Mesenchymal stem cell (in vitro differentiated cells and primary cell): ENCODE data around the gene CAPN11.
"Not testable (repeated sequence)": the region's sequence is repeated elsewhere in the genome, so short reads cannot be mapped to it uniquely, and the experiment has no call there.

Source experiments
- DNase-seq: peaks from one replicate; pipeline ENCODE4 v3.0.0-alpha.2; 2013
- H2AFZ ChIP-seq: one replicate; pipeline ENCODE4 v1.6.1; 2013; ENCODE audit warnings: low read depth, mild to moderate bottlenecking, control low read depth, inconsistent platforms, low read length, moderate library complexity
- H2AK5ac ChIP-seq: 2 replicates; pipeline ENCODE4 v1.6.1; 2013; ENCODE audit warnings: low read length, moderate library complexity, mild to moderate bottlenecking, inconsistent platforms; ENCODE audit not compliant: severe bottlenecking
- H2BK120ac ChIP-seq: one replicate; pipeline ENCODE4 v1.6.1; 2013; ENCODE audit warnings: low read depth, mild to moderate bottlenecking, inconsistent platforms, low read length, moderate library complexity
- H2BK12ac ChIP-seq, 2 experiments: one replicate each; pipeline ENCODE4 v1.6.1; 2013; ENCODE audit warnings: inconsistent platforms in 2 of 2, low read length in 2 of 2, mild to moderate bottlenecking in 2 of 2, moderate library complexity in 2 of 2, control low read depth in 1 of 2
- H2BK15ac ChIP-seq: one replicate; pipeline ENCODE4 v1.6.1; 2013; ENCODE audit warnings: mild to moderate bottlenecking, low read depth, inconsistent platforms; ENCODE audit not compliant: poor library complexity, severe bottlenecking
- H2BK5ac ChIP-seq: 2 replicates; pipeline ENCODE4 v1.6.1; 2013; ENCODE audit warnings: low read depth, mild to moderate bottlenecking, low read length, control low read depth, inconsistent platforms; ENCODE audit not compliant: poor library complexity, severe bottlenecking
- H3K14ac ChIP-seq, 2 experiments: one replicate each; pipeline ENCODE4 v1.6.1; 2013; ENCODE audit warnings: inconsistent platforms in 2 of 2, low read length in 2 of 2, control low read depth in 1 of 2, mild to moderate bottlenecking in 1 of 2, moderate library complexity in 1 of 2
- H3K18ac ChIP-seq, 2 experiments: one replicate each; pipeline ENCODE4 v1.6.1; 2013; ENCODE audit warnings: inconsistent platforms in 2 of 2, low read length in 2 of 2, control low read depth in 1 of 2, low read depth in 1 of 2, mild to moderate bottlenecking in 1 of 2
- H3K23ac ChIP-seq, 2 experiments: one replicate each; pipeline ENCODE4 v1.6.1; 2013; ENCODE audit warnings: inconsistent platforms in 2 of 2, low read length in 2 of 2, mild to moderate bottlenecking in 2 of 2, moderate library complexity in 2 of 2, control low read depth in 1 of 2
- H3K27ac ChIP-seq: 2 replicates; pipeline ENCODE4 v1.5.1; 2013; ENCODE audit warnings: mild to moderate bottlenecking, moderate library complexity, low read length, control low read depth, inconsistent platforms; ENCODE audit not compliant: poor library complexity, severe bottlenecking
- H3K27me3 ChIP-seq, 2 experiments: 2 replicates each; pipeline versions ENCODE4 v1.6.1 to v1.7.0; 2013; ENCODE audit warnings: low read length in 2 of 2, mild to moderate bottlenecking in 2 of 2, moderate library complexity in 2 of 2, control low read depth in 1 of 2, inconsistent platforms in 1 of 2; ENCODE audit not compliant: control insufficient read depth in 1 of 2, insufficient read depth in 1 of 2
- H3K36me3 ChIP-seq, 2 experiments: 2 replicates each; pipeline versions ENCODE4 v1.6.1 to v1.7.0; 2013; ENCODE audit warnings: low read length in 2 of 2, control low read depth in 1 of 2, inconsistent platforms in 1 of 2, low read depth in 1 of 2, mild to moderate bottlenecking in 1 of 2; ENCODE audit not compliant: insufficient read depth in 2 of 2, control insufficient read depth in 1 of 2
- H3K4ac ChIP-seq, 2 experiments: one replicate each; pipeline ENCODE4 v1.6.1; 2013; ENCODE audit warnings: inconsistent platforms in 2 of 2, low read length in 2 of 2, mild to moderate bottlenecking in 2 of 2, moderate library complexity in 2 of 2, control low read depth in 1 of 2, low read depth in 1 of 2
- H3K4me1 ChIP-seq: 2 replicates; pipeline ENCODE4 v1.6.1; 2013; ENCODE audit warnings: low read depth, low read length, control low read depth; ENCODE audit not compliant: control insufficient read depth, insufficient read depth
- H3K4me2 ChIP-seq: 2 replicates; pipeline ENCODE4 v1.6.1; 2013; ENCODE audit warnings: low read length, mild to moderate bottlenecking, inconsistent platforms; ENCODE audit not compliant: poor library complexity, severe bottlenecking
- H3K4me3 ChIP-seq, 2 experiments: 2 replicates each; pipeline versions ENCODE4 v1.5.1 to v1.7.0; 2013; ENCODE audit warnings: low read length in 2 of 2, mild to moderate bottlenecking in 2 of 2, control low read depth in 1 of 2, low read depth in 1 of 2; ENCODE audit not compliant: insufficient read depth in 1 of 2
- H3K79me1 ChIP-seq: replicated peaks from 2 replicates; pipeline ENCODE4 v1.6.1; 2013; ENCODE audit warnings: mild to moderate bottlenecking, control low read depth, low read length, inconsistent platforms; ENCODE audit not compliant: poor library complexity, severe bottlenecking
- H3K9ac ChIP-seq: 2 replicates; pipeline ENCODE4 v1.7.0; 2013; ENCODE audit warnings: mild to moderate bottlenecking, low read length, moderate library complexity
- H3K9me3 ChIP-seq: 2 replicates; pipeline ENCODE4 v1.7.0; 2013; ENCODE audit warnings: mild to moderate bottlenecking, low read length; ENCODE audit not compliant: control insufficient read depth
- H4K8ac ChIP-seq: one replicate; pipeline ENCODE4 v1.6.1; 2013; ENCODE audit warnings: inconsistent platforms, mild to moderate bottlenecking, low read length, moderate library complexity
- H4K91ac ChIP-seq: one replicate; pipeline ENCODE4 v1.6.1; 2013; ENCODE audit warnings: mild to moderate bottlenecking, low read length, inconsistent platforms
- WGBS: methylation state at CpG from one replicate; pipeline ENCODE4 v1.1.7; 2013; ENCODE audit warnings: mixed read lengths; 5-methylcytosine and 5-hydroxymethylcytosine counted together

The CAPN11 gene

GRCh38 chr6:44144536-44144935, 14.1 kb upstream of the CAPN11 start:
- WGBS: 50% methylated on average over 3 of the region's 3 CpGs
- H2BK15ac ChIP-seq, H3K4ac ChIP-seq, H3K18ac ChIP-seq, H3K27me3 ChIP-seq, H2AK5ac ChIP-seq, H3K9me3 ChIP-seq, H3K9ac ChIP-seq, H3K4me3 ChIP-seq, H2BK120ac ChIP-seq, H4K8ac ChIP-seq, H3K14ac ChIP-seq, H2BK12ac ChIP-seq, H4K91ac ChIP-seq, H3K27ac ChIP-seq, H3K23ac ChIP-seq, H3K4me1 ChIP-seq, H2BK5ac ChIP-seq, H3K4me2 ChIP-seq, DNase-seq, H2AFZ ChIP-seq: not testable (repeated sequence)
- peaks cover 78 to 88% of the 10 kb centered on the region in 2 experiments for H3K36me3 ChIP-seq
- peaks cover 19% of the 10 kb centered on the region for H3K79me1 ChIP-seq

GRCh38 chr6:44145839-44146238, 12.8 kb upstream of the CAPN11 start:
- Histone ChIP-seq H2BK15ac (no peak overlapping the region), H3K79me1 (peaks cover 13% of the 10 kb centered on the region), H2BK12ac (no peak overlapping the region), H3K4me3 (no peak overlapping the region), H3K27ac (no peak overlapping the region), H4K8ac (no peak overlapping the region), H3K4me2 (no peak overlapping the region), H2BK120ac (no peak overlapping the region), H3K4me1 (no peaks in the 10 kb centered on the region), H3K36me3 (peaks cover 77 to 85% of the 10 kb centered on the region in 2 experiments), H3K23ac (no peak overlapping the region), H3K27me3 (no peaks in the 10 kb centered on the region), H3K4ac (no peak overlapping the region), H2AFZ (no peak overlapping the region), H3K9me3 (no peaks in the 10 kb centered on the region), H2AK5ac (no peak overlapping the region), H3K9ac (no peak overlapping the region), H2BK5ac (no peak overlapping the region), H4K91ac (no peak overlapping the region), H3K14ac (no peak overlapping the region), H3K18ac (no peak overlapping the region)
- no peak for DNase-seq

- Histone ChIP-seq H4K91ac (no peak overlapping the region), H3K14ac (no peak overlapping the region), H3K9me3 (no peaks in the 10 kb centered on the region), H3K4me1 (no peaks in the 10 kb centered on the region), H3K27me3 (no peaks in the 10 kb centered on the region), H3K27ac (no peak overlapping the region), H2BK12ac (no peak overlapping the region), H2AK5ac (no peak overlapping the region), H2BK120ac (no peak overlapping the region), H3K4ac (no peak overlapping the region), H4K8ac (no peak overlapping the region), H3K9ac (no peak overlapping the region), H2BK5ac (no peak overlapping the region), H3K79me1 (peaks cover 9% of the 10 kb centered on the region), H2BK15ac (no peak overlapping the region), H3K4me2 (no peak overlapping the region), H2AFZ (no peak overlapping the region), H3K23ac (no peak overlapping the region), H3K4me3 (no peak overlapping the region), H3K18ac (no peak overlapping the region), H3K36me3 (peaks cover 74 to 76% of the 10 kb centered on the region in 2 experiments)
- WGBS: 93% methylated on average over 10 of the region's 10 CpGs
- no peak for DNase-seq
Measured at GRCh38 chr6:44146685-44147084, 11.9 kb upstream of the CAPN11 start.

GRCh38 chr6:44147256-44147655, 11.4 kb upstream of the CAPN11 start:
- Histone ChIP-seq H3K9ac (no peak overlapping the region), H3K4me3 (no peak overlapping the region), H3K27me3 (no peaks in the 10 kb centered on the region), H2BK15ac (no peak overlapping the region), H2AFZ (no peak overlapping the region), H3K4me1 (no peaks in the 10 kb centered on the region), H3K23ac (no peak overlapping the region), H2AK5ac (no peak overlapping the region), H2BK12ac (no peak overlapping the region), H3K27ac (no peak overlapping the region), H3K4me2 (no peak overlapping the region), H3K79me1 (peaks cover 9% of the 10 kb centered on the region), H3K18ac (no peak overlapping the region), H4K8ac (no peak overlapping the region), H2BK5ac (no peak overlapping the region), H2BK120ac (no peak overlapping the region), H3K4ac (no peak overlapping the region), H3K14ac (no peak overlapping the region), H3K9me3 (no peaks in the 10 kb centered on the region), H3K36me3 (peaks cover 73 to 76% of the 10 kb centered on the region in 2 experiments), H4K91ac (no peak overlapping the region)
- 90% methylated on average over 7 of the region's 7 CpGs for WGBS
- no peak for DNase-seq
